ENCODE measurements around the gene VSIG10.

DNA sequence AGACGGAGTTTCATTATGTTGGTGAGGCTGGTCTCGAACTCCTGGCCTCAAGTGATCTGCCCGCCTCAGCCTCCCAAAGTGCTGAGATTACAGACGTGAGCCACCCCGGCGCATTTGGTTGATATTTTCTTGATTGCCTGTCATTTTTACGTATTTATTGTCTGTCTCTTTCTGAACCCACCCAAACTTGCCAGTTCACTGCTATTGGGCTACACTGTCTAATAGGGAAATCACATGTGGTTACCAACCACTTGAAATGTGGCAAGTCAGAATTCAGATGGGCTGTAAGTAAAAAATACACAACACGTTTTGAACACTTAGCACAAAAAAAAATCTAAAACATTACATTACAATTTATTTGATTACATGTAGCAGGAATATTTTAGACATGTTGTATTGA, 44.9 kb downstream of the VSIG10 start:
- no peak for TF ChIP-seq POLR2A (IDR thresholded peaks at IDR 0.05)
- TF ChIP-seq, protein P1, sequence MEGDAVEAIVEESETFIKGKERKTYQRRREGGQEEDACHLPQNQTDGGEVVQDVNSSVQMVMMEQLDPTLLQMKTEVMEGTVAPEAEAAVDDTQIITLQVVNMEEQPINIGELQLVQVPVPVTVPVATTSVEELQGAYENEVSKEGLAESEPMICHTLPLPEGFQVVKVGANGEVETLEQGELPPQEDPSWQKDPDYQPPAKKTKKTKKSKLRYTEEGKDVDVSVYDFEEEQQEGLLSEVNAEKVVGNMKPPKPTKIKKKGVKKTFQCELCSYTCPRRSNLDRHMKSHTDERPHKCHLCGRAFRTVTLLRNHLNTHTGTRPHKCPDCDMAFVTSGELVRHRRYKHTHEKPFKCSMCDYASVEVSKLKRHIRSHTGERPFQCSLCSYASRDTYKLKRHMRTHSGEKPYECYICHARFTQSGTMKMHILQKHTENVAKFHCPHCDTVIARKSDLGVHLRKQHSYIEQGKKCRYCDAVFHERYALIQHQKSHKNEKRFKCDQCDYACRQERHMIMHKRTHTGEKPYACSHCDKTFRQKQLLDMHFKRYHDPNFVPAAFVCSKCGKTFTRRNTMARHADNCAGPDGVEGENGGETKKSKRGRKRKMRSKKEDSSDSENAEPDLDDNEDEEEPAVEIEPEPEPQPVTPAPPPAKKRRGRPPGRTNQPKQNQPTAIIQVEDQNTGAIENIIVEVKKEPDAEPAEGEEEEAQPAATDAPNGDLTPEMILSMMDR (IDR thresholded peaks at IDR 0.05) = no peak

Data from right lobe of liver (tissue), 4 donors.